NCI-H187 (cell line): ENCODE results near the gene RELN.

ENCODE experiments used
- DNase-seq, 2 experiments: peaks; one replicate each; lab custom pipeline; 2025; lab: John Stamatoyannopoulos, UW

Gene RELN

DNA sequence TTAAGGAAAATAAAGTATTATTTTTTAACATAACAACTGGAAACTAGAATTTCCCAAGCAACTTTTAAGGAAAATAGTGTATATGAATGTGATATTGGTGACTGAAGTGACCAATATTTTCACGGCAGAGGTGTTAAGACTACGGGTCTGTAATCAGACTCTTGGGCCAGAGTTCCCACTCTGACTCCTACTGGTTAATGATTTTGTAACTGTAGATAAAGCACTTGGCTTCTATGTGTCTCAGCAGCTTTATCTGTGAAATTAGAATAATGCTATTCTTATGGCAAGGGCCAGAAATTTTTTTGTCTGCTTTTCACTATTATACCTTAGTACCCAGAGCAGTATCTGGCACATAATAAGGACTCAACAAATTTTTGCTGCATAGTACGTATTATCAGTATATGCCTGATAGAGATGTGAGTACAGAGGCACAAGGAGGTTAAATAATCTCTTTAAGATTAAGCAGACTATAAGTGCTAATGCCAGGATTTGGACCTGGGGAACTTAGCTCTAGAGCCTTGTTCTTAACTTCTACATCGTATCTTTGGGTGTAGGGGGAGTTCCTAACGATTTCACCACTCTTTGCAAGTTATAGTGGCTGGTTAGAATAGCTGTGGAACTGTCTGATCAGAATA is 357.3 kb downstream of the RELN start:
- DNase-seq = no peak

DNA sequence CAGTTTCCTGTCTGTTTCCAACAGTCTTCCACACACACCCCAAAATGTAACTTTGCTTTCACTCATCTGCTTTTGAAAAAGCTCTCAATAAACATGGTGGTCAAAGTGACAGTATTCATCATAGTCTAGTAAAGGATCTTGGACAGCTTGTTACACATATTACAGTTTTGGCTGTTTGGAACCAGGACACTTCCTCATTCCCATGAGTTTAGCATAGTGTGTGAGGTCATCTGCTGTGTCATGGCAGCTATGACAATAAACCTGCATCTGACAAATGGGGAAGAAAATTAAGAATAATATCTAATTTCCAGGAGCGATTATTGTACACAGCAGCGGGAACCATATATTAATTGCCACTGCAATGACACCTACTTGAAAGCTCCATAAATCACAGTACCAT is 359.1 kb downstream of the RELN start:
- no peak for DNase-seq

- DNase-seq = no peak
Observed at GRCh38 chr7:103628742-103629141, 360.7 kb downstream of the RELN start.

GRCh38 chr7:103626776-103627175 is 362.7 kb downstream of the RELN start:
- DNase-seq = no peak

GRCh38 chr7:103622274-103622673 is 367.2 kb downstream of the RELN start:
- no peak for DNase-seq

- DNase-seq = no peak
Observed at GRCh38 chr7:103613655-103614642, 375.5 kb downstream of the RELN start.

GRCh38 chr7:103609778-103610177 is 379.7 kb downstream of the RELN start:
- DNase-seq = no peak

- DNase-seq = no peak
Observed at GRCh38 chr7:103605640-103606039, 383.8 kb downstream of the RELN start.

- no peak for DNase-seq
Observed at GRCh38 chr7:103598326-103598905, 391.0 kb downstream of the RELN start.

GRCh38 chr7:103597606-103598005 is 391.9 kb downstream of the RELN start:
- DNase-seq = no peak

- no peak for DNase-seq
Observed at GRCh38 chr7:103594186-103594585, 395.3 kb downstream of the RELN start.

DNA sequence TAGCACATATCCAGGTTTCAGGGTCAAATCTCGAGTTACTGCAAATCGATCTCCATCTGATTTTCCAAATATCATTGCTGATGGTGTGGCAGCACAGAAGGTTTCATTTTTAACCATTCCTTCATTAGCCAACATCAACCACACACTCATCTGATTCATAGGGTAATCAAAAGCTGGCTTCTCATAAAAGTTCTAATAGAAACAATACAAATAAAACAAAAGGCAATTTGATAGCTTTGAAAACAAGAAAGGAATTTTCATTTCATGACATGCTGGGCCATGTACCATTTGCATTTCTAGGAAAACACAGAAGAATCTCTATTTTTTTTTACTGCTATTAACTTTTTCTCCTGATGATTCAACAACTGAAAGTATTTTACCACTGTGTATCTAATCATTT is 395.8 kb downstream of the RELN start:
- no peak for DNase-seq

DNA sequence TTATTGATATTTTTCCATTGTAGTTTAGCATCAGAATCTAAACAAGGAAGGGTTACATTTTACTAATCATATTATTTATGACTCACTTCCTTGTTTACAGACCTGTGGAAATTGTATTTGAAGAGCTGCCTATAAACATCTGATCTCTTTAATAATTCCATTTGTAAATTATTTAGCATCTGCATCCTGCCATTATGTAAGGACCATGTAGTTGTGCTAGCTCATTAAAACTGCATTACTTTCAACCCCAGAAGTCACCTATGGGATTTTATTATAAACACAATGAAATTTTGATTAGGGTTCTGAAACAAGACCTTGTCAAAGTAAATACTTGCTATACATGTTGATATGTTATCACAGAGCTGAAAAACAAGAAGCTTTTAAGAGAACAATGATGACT is 396.6 kb downstream of the RELN start:
- DNase-seq = no peak

- no peak for DNase-seq
Observed at GRCh38 chr7:103592187-103592586, 397.3 kb downstream of the RELN start.

DNA sequence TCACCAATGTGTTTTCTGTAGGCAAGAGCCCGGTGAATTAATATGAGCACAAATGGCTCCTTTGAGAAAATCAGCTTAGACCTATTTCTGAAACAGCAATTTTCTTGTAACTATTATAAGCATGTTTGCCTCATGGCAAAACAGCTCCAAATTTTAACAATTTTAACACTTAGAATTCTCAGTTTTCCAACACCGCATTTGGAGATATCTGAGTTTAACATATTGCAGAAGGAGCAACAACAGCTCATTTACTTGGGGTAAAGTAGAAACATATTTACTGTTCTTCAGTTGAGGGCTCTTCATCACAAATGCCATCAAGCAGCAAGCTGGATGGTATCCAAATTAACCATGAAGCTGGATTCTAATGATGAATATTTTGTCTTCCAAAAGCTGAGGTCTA is 409.4 kb downstream of the RELN start:
- DNase-seq = no peak

- no peak for DNase-seq
Observed at GRCh38 chr7:103577059-103577458, 412.4 kb downstream of the RELN start.

GRCh38 chr7:103576641-103577040 is 412.8 kb downstream of the RELN start:
- DNase-seq = no peak

- DNase-seq = no peak
Observed at GRCh38 chr7:103574576-103574975, 414.9 kb downstream of the RELN start.

GRCh38 chr7:103573479-103574058 is 415.9 kb downstream of the RELN start:
- DNase-seq = no peak

- no peak for DNase-seq
Observed at GRCh38 chr7:103571586-103571985, 417.9 kb downstream of the RELN start.

GRCh38 chr7:103569621-103570305 is 419.7 kb downstream of the RELN start:
- no peak for DNase-seq

- DNase-seq = no peak
Observed at GRCh38 chr7:103564416-103564815, 425.0 kb downstream of the RELN start.
